GM12878 (cell line): Measurements from ENCODE around the gene GIGYF1. TPM values are rescaled to one million over a fixed set of nuclear protein-coding genes. Genes with fewer than 3 reads are reported as not detected.

Source experiments
- ATAC-seq: fragments of 200-7000 bp; cut with Tn5 transposase; 3 replicates; pipeline ENCODE4 v1.9.1; 2020; ENCODE audit warnings: mild to moderate bottlenecking, moderate library complexity
- BruUV-seq: library from RNA; stranded (reverse); fragments of 400-500 nt; replicated peaks from 2 replicates; lab custom pipeline; 2021; lab: Mats Ljungman, UMichigan
- CTCF ChIA-PET: fragments of 300-600 bp; sonication (Branson Sonifier 250); formaldehyde crosslinking; extraction: SDS; loops from one replicate; lab custom pipeline; 2021; ENCODE audit warnings: inconsistent platforms; lab: Yijun Ruan, JAX
- POLR2A ChIA-PET: fragments of 350-600 bp; formaldehyde crosslinking; extraction: SDS; loops from one replicate; lab custom pipeline; 2021; ENCODE audit warnings: inconsistent platforms; lab: Charles Lee
- RAD21 ChIA-PET: fragments of 300-600 bp; sonication (Branson Sonifier 250); formaldehyde crosslinking; loops from one replicate; lab custom pipeline; 2023; ENCODE audit warnings: antibody characterized with exemption; ENCODE audit not compliant: unreplicated experiment; lab: Charles Lee
- SMC1A ChIA-PET: fragments of 300-600 bp; sonication (Branson Sonifier 250); formaldehyde crosslinking; loops from one replicate; lab custom pipeline; 2023; ENCODE audit not compliant: unreplicated experiment, uncharacterized antibody; lab: Charles Lee
- DNase-seq: peaks from one replicate; pipeline ENCODE4 v3.0.0-alpha.2; 2011; ENCODE audit warnings: low read depth, low spot score
- FAIRE-seq: peaks from 3 replicates; lab custom pipeline; 2011; peaks lifted over from hg19 to GRCh38; lab: Jason Lieb, UNC
- H2AFZ ChIP-seq: 2 replicates; pipeline ENCODE4 v1.6.0; 2011; ENCODE audit warnings: low read depth, low read length, control low read depth; ENCODE audit not compliant: control insufficient read depth
- H3K27ac ChIP-seq: 2 replicates; pipeline ENCODE4 v1.5.1; 2011; ENCODE audit warnings: control low read depth; ENCODE audit not compliant: control insufficient read depth, insufficient read depth
- H3K27me3 ChIP-seq, 2 experiments: replicated peaks in 1 of 2; 2 replicates each; pipeline versions ENCODE4 v1.6.0 to v1.6.1; 2011; ENCODE audit warnings: low read length in 1 of 2; ENCODE audit not compliant: control insufficient read depth in 2 of 2, insufficient read depth in 2 of 2
- H3K36me3 ChIP-seq, 2 experiments: 2 replicates each; pipeline ENCODE4 v1.5.1; 2011; ENCODE audit warnings: low read length in 1 of 2; ENCODE audit not compliant: control insufficient read depth in 2 of 2, insufficient read depth in 2 of 2
- H3K4me1 ChIP-seq: 2 replicates; pipeline ENCODE4 v1.6.1; 2011; ENCODE audit warnings: mild to moderate bottlenecking, low read length, moderate library complexity, mixed read lengths; ENCODE audit not compliant: control insufficient read depth, insufficient read depth
- H3K4me2 ChIP-seq: 2 replicates; pipeline ENCODE4 v1.6.0; 2011; ENCODE audit warnings: control low read depth; ENCODE audit not compliant: control insufficient read depth, insufficient read depth
- H3K4me3 ChIP-seq: fragments of 200-600 bp; sonication (generic); 2 replicates; pipeline ENCODE4 v1.5.1; 2016
- H3K79me2 ChIP-seq: 2 replicates; pipeline ENCODE4 v1.6.0; 2011; ENCODE audit warnings: low read length; ENCODE audit not compliant: control insufficient read depth, insufficient read depth
- H3K9ac ChIP-seq: 2 replicates; pipeline ENCODE4 v1.8.0; 2011; ENCODE audit warnings: low read length, control low read depth, mixed read lengths; ENCODE audit not compliant: control insufficient read depth, insufficient read depth
- H3K9me3 ChIP-seq: replicated peaks from 3 replicates; pipeline ENCODE4 v1.5.1; 2011; ENCODE audit warnings: mild to moderate bottlenecking, low read length; ENCODE audit not compliant: control insufficient read depth, insufficient read depth
- H4K20me1 ChIP-seq: 2 replicates; pipeline ENCODE4 v1.6.0; 2011; ENCODE audit not compliant: control insufficient read depth, insufficient read depth
- NKRF ChIP-seq: fragments of 450-650 bp; conservative IDR thresholded peaks from 2 replicates; pipeline ENCODE4 v1.6.1; 2017; ENCODE audit warnings: mild to moderate bottlenecking, moderate library complexity
- POLR2A ChIP-seq: IDR thresholded peaks from 2 replicates; pipeline ENCODE4 v1.6.1; 2011; ENCODE audit warnings: low read depth, mild to moderate bottlenecking, low read length
- POLR2AphosphoS2 ChIP-seq: IDR thresholded peaks from 2 replicates; pipeline ENCODE4 v1.6.1; 2011; ENCODE audit warnings: low read depth, mild to moderate bottlenecking, low read length, improper control_type of control experiment, moderate library complexity
- RBBP5 ChIP-seq: fragments of 200-600 bp; sonication (generic); conservative IDR thresholded peaks from 2 replicates; pipeline ENCODE4 v1.6.1; 2016
- WGBS: methylation state at CpG from one replicate; pipeline ENCODE4 v1.1.6; 2016; ENCODE audit warnings: low lambda C conversion rate; ENCODE audit not compliant: insufficient replicate concordance, insufficient coverage; ENCODE audit errors: missing lambda C conversion rate; 5-methylcytosine and 5-hydroxymethylcytosine counted together
- in situ Hi-C: fragments of 300-500 bp; cut with MboI; formaldehyde crosslinking; loops from 9 replicates; pipeline ENCODE4 v1.14.3; 2018; ENCODE audit warnings: mixed read lengths
- intact Hi-C: fragments of 100-400 bp; cut with micrococcal nuclease; formaldehyde crosslinking; loops from one replicate; pipeline ENCODE4 v1.14.2; 2022; ENCODE audit not compliant: unreplicated experiment
- polyA plus RNA-seq, 11 experiments: library from polyadenylated mRNA; depleted of rRNA in 4 of 11; unstranded in 6 of 11; stranded (reverse) in 5 of 11; fragments of >200 nt; fragmentation: Nextera tagmentation in 4 of 11; fragmentation: Illumina TruSeq in 1 of 11; extraction: Ambion mirVana in 4 of 11; extraction: Trizol in 1 of 11; gene quantifications; 1 replicate in 1 of 11; 2 replicates in 10 of 11; pipeline versions ENCODE4 v1.2.1 to v1.2.3, GENCODE V29; 2011 to 2016; ENCODE audit warnings: inconsistent platforms in 2 of 11, missing spikeins in 2 of 11, low read depth in 1 of 11
- total RNA-seq, 4 experiments: library from RNA; depleted of rRNA in 3 of 4; stranded (reverse); fragments of >200 nt in 3 of 4; fragmentation: Illumina TruSeq in 1 of 4; extraction: Trizol in 1 of 4; gene quantifications; 2 replicates each; pipeline versions ENCODE4 v1.2.1 to v1.2.3, GENCODE V29; 2013 to 2021

The GIGYF1 gene
- total and polyA plus RNA-seq, 10 of the 15 experiments (the other 5 are each of a cell fraction or from before 2014, with no cell fraction given) = 0.31 to 47.2 (median 9.9) TPM

- no peak overlapping the region for H3K27ac ChIP-seq
- BruUV-seq = no TSS peak
- no peak overlapping the region for H3K4me3 ChIP-seq
- ATAC-seq (no peak), DNase-seq (no peak), FAIRE-seq (no peak)
- in situ Hi-C loops = loop anchor here (25.0 kb wide), 1 partner anchor 223 kb away; the partner anchor contains the start of gene SPACDR
- H4K20me1 ChIP-seq = no peaks in the 10 kb centered on the region
- intact Hi-C loops = no loop called here
- H3K4me2 ChIP-seq = no peak overlapping the region
- H2AFZ ChIP-seq = no peak overlapping the region
- ChIA-PET SMC1A (no interaction called here), RAD21 (no interaction called here), POLR2A (no interaction called here), CTCF (interaction anchor here (1.2 kb wide), 1 partner anchor 21 kb away, joined by 4 read pairs; the partner anchor contains the start of gene POP7)
- H3K27me3 ChIP-seq = no peaks in the 10 kb centered on the region
- no peak overlapping the region for H3K9ac ChIP-seq
- peaks cover 18% of the 10 kb centered on the region for H3K79me2 ChIP-seq
- peaks cover 9% of the 10 kb centered on the region for H3K4me1 ChIP-seq
- H3K36me3 ChIP-seq = peaks cover 0 to 46% of the 10 kb centered on the region in 2 experiments; a peak in 3 of 4 replicates
- WGBS = 92% methylated on average over 18 of the region's 18 CpGs
- TF ChIP-seq RBBP5 (no peak), POLR2AphosphoS2 (0 out of 2 replicates have a peak, but pooled peaks have one; percentile 29)
- H3K9me3 ChIP-seq = no peaks in the 10 kb centered on the region
These were observed 8.9 kb downstream of the GIGYF1 start for GRCh38 chr7:100685049-100685605.

- H3K9ac ChIP-seq = no peak overlapping the region
- BruUV-seq = no TSS peak
- in situ Hi-C loops (loop anchor here (25.0 kb wide), 1 partner anchor 222 kb away; the partner anchor contains the start of gene SPACDR), intact Hi-C loops (no loop called here)
- no peaks in the 10 kb centered on the region for H3K27me3 ChIP-seq
- peaks cover 0 to 50% of the 10 kb centered on the region in 2 experiments; a peak in 3 of 4 replicates for H3K36me3 ChIP-seq
- 0 out of 2 replicates have a peak, but pooled peaks have one; percentile 34 for TF ChIP-seq POLR2A
- no peak for TF ChIP-seq NKRF
- no peak overlapping the region for H2AFZ ChIP-seq
- peaks cover 13% of the 10 kb centered on the region for H3K79me2 ChIP-seq
- ChIA-PET SMC1A (no interaction called here), CTCF (interaction anchor here (1.2 kb wide), 1 partner anchor 21 kb away, joined by 4 read pairs; the partner anchor contains the start of gene POP7), RAD21 (no interaction called here), POLR2A (no interaction called here)
- H3K4me3 ChIP-seq = no peak overlapping the region
- WGBS = 95% methylated on average over 16 of the region's 16 CpGs
- H3K4me2 ChIP-seq = no peak overlapping the region
- no peaks in the 10 kb centered on the region for H4K20me1 ChIP-seq
- ATAC-seq (no peak), FAIRE-seq (no peak), DNase-seq (no peak)
- no peak overlapping the region for H3K27ac ChIP-seq
- no peaks in the 10 kb centered on the region for H3K9me3 ChIP-seq
- H3K4me1 ChIP-seq = peaks cover 3% of the 10 kb centered on the region
These were observed 9.5 kb downstream of the GIGYF1 start for GRCh38 chr7:100684534-100685042.
